Activated naive CD8-positive, alpha-beta T cell treated with anti-CD3 and anti-CD28 coated beads for 36 hours (primary cell): ENCODE measurements around the gene CD9. TPM values are rescaled to one million over a fixed set of nuclear protein-coding genes. Genes with fewer than 3 reads are reported as not detected.
"Not testable (repeated sequence)": the region's sequence is repeated elsewhere in the genome, so short reads cannot be mapped to it uniquely, and the experiment has no call there.

ENCODE experiments used
- DNase-seq: peaks from one replicate; pipeline ENCODE4 v3.0.0; 2021
- H3K27ac Mint-ChIP-seq: one replicate; pipeline ENCODE4 v1.8.0; 2022; ENCODE audit warnings: mild to moderate bottlenecking, moderate library complexity, mixed read lengths
- H3K27me3 Mint-ChIP-seq: one replicate; pipeline ENCODE4 v1.8.0; 2022; ENCODE audit warnings: mild to moderate bottlenecking, mixed read lengths
- H3K36me3 Mint-ChIP-seq: one replicate; pipeline ENCODE4 v1.8.0; 2021; ENCODE audit warnings: mild to moderate bottlenecking, mixed read lengths
- H3K4me1 Mint-ChIP-seq: one replicate; pipeline ENCODE4 v1.8.0; 2021; ENCODE audit warnings: mixed read lengths
- H3K4me3 Mint-ChIP-seq: one replicate; pipeline ENCODE4 v1.8.0; 2022; ENCODE audit warnings: mild to moderate bottlenecking, moderate library complexity, mixed read lengths
- H3K9me3 Mint-ChIP-seq: one replicate; pipeline ENCODE4 v1.8.0; 2022; ENCODE audit warnings: mixed read lengths
- total RNA-seq, 2 experiments: library from RNA; stranded (reverse); gene quantifications; one replicate each; pipeline ENCODE4 v1.2.3, GENCODE V29; 2021

CD9 gene, protein sequence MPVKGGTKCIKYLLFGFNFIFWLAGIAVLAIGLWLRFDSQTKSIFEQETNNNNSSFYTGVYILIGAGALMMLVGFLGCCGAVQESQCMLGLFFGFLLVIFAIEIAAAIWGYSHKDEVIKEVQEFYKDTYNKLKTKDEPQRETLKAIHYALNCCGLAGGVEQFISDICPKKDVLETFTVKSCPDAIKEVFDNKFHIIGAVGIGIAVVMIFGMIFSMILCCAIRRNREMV
- 10 to 100 TPM; 16.2 to 18.1 TPM for total RNA-seq

- Mint-ChIP-seq H3K9me3 (no peaks in the 10 kb centered on the region), H3K27ac (peak within 1 kb of the TSS; percentile 50), H3K4me3 (peak within 1 kb of the TSS; percentile 75), H3K4me1 (peaks cover 34% of the 10 kb centered on the region), H3K27me3 (peaks cover 19% of the 10 kb centered on the region), H3K36me3 (peaks cover 2% of the 10 kb centered on the region)
- peak; percentile 62 for DNase-seq
Measured at GRCh38 chr12:6200256-6201212, at the start of gene CD9. TSS of gene CD9 (plus strand) at chr12:6200400. CDS start at chr12:6200500, 100 bp downstream.

DNA sequence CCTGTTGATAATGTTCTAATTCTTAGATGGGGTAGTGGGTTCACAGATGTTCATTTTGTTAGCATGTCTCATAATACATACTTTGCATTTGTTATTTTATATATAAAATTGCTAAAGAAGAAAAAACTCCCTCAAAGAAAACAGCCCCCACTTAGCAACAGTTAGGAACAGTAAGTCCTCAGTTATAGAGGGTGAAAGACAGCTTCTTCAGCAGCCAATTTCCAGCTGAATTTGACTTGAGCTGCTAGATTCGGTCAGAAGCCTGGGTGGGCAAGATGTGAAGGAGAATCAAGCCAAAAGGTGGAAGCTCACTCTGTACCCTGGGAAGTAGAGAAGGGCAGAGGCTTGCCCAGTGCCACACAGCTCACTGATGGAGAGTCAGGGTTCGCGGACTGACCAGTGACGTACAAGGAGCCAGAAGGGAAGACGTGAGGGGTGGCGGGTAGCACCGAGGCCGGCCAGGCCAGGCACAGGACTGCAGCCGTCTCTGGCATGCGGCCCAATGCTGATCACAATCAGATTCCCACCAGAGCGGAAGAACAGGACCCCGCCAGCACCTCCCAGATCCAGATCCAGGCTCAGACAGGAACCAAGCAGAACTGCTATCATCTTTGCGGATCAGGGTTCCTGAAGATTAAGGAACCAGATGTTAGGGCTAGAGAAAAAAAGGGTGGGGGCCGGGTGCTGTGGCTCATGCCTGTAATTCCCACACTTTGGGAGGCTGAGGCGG lies 45.3 kb upstream of the CD9 start:
- no peaks in the 10 kb centered on the region for H3K36me3 Mint-ChIP-seq
- DNase-seq: no peak
- no peaks in the 10 kb centered on the region for H3K27me3 Mint-ChIP-seq
- H3K9me3 Mint-ChIP-seq: no peaks in the 10 kb centered on the region
- no peak overlapping the region for H3K27ac Mint-ChIP-seq
- peaks cover 13% of the 10 kb centered on the region for H3K4me1 Mint-ChIP-seq
- no peak overlapping the region for H3K4me3 Mint-ChIP-seq

- Mint-ChIP-seq H3K27me3 (no peaks in the 10 kb centered on the region), H3K9me3 (no peaks in the 10 kb centered on the region), H3K4me1 (peaks cover 24% of the 10 kb centered on the region), H3K4me3 (no peak overlapping the region), H3K27ac (no peak overlapping the region), H3K36me3 (no peaks in the 10 kb centered on the region)
- no peak for DNase-seq
Measured at GRCh38 chr12:6157482-6157881, 42.7 kb upstream of the CD9 start.

DNA sequence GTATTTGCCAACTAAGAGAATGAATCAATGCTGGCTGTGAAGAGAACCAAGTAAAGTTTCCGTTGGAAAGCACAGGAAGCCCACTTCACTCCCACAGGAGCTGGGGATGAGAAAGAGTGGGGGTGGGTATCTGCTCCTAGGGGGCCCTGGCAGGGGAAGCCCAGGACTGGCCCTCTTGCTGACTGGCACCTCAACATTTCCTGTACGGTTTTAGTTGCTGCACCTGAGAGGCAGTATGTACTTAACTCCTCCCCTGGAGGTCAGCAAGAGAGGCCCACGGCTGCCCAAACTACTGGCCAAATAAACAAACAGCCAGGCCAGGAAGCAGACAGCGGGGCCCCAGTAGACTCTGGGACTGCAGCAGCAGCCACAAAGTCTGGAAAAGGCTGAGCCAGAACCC lies 41.9 kb upstream of the CD9 start:
- Mint-ChIP-seq H3K9me3 (no peaks in the 10 kb centered on the region), H3K4me3 (no peak overlapping the region), H3K36me3 (no peaks in the 10 kb centered on the region), H3K4me1 (peaks cover 23% of the 10 kb centered on the region), H3K27ac (no peak overlapping the region), H3K27me3 (no peaks in the 10 kb centered on the region)
- DNase-seq: no peak

DNA sequence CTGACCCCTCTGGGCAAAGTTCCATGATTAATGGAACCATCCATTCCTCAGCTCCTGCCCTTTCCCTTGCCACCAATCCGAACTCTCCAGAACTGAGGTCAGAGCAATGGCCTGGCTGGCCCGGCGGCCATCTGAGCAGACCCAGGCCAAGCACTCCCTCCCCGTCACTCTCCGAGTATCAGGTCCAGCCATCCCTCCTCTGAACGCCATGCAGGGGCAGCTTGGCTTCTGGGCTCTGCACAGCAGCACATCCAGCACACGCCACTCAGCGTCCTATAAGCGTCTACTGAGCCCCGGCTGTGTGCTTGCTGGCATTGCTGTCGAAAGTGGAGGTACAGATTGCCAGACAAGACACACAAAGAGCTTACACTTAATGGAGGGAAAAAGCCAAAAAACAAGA lies 41.5 kb upstream of the CD9 start:
- Mint-ChIP-seq H3K4me3 (no peak overlapping the region), H3K36me3 (no peaks in the 10 kb centered on the region), H3K27me3 (no peaks in the 10 kb centered on the region), H3K4me1 (peaks cover 23% of the 10 kb centered on the region), H3K27ac (no peak overlapping the region), H3K9me3 (no peaks in the 10 kb centered on the region)
- no peak for DNase-seq

- H3K4me1 Mint-ChIP-seq: peaks cover 23% of the 10 kb centered on the region
- not testable (repeated sequence) for H3K4me3 Mint-ChIP-seq, H3K9me3 Mint-ChIP-seq, DNase-seq, H3K36me3 Mint-ChIP-seq, H3K27me3 Mint-ChIP-seq, H3K27ac Mint-ChIP-seq
Measured at GRCh38 chr12:6159166-6160011, 40.8 kb upstream of the CD9 start.

- not testable (repeated sequence) for H3K27me3 Mint-ChIP-seq, H3K4me3 Mint-ChIP-seq, H3K36me3 Mint-ChIP-seq, DNase-seq, H3K27ac Mint-ChIP-seq, H3K9me3 Mint-ChIP-seq
- peaks cover 23% of the 10 kb centered on the region for H3K4me1 Mint-ChIP-seq
Measured at GRCh38 chr12:6160049-6160649, 40.1 kb upstream of the CD9 start.

- Mint-ChIP-seq H3K4me3 (no peak overlapping the region), H3K36me3 (no peaks in the 10 kb centered on the region), H3K27me3 (no peaks in the 10 kb centered on the region), H3K27ac (no peak overlapping the region), H3K9me3 (no peaks in the 10 kb centered on the region), H3K4me1 (peaks cover 23% of the 10 kb centered on the region)
- no peak for DNase-seq
Measured at GRCh38 chr12:6161124-6161882, 38.9 kb upstream of the CD9 start.

GRCh38 chr12:6163416-6164060 lies 36.7 kb upstream of the CD9 start:
- Mint-ChIP-seq H3K27ac (no peak overlapping the region), H3K9me3 (no peaks in the 10 kb centered on the region), H3K27me3 (no peaks in the 10 kb centered on the region), H3K4me3 (no peak overlapping the region), H3K36me3 (no peaks in the 10 kb centered on the region), H3K4me1 (peaks cover 36% of the 10 kb centered on the region)
- DNase-seq: no peak

- Mint-ChIP-seq H3K36me3 (no peaks in the 10 kb centered on the region), H3K4me1 (peaks cover 39% of the 10 kb centered on the region), H3K9me3 (no peaks in the 10 kb centered on the region), H3K27me3 (no peaks in the 10 kb centered on the region), H3K27ac (no peak overlapping the region), H3K4me3 (no peak overlapping the region)
- DNase-seq: no peak
Measured at GRCh38 chr12:6165395-6165794, 34.8 kb upstream of the CD9 start.

GRCh38 chr12:6166808-6167207 lies 33.4 kb upstream of the CD9 start:
- H3K4me3 Mint-ChIP-seq: no peak overlapping the region

DNA sequence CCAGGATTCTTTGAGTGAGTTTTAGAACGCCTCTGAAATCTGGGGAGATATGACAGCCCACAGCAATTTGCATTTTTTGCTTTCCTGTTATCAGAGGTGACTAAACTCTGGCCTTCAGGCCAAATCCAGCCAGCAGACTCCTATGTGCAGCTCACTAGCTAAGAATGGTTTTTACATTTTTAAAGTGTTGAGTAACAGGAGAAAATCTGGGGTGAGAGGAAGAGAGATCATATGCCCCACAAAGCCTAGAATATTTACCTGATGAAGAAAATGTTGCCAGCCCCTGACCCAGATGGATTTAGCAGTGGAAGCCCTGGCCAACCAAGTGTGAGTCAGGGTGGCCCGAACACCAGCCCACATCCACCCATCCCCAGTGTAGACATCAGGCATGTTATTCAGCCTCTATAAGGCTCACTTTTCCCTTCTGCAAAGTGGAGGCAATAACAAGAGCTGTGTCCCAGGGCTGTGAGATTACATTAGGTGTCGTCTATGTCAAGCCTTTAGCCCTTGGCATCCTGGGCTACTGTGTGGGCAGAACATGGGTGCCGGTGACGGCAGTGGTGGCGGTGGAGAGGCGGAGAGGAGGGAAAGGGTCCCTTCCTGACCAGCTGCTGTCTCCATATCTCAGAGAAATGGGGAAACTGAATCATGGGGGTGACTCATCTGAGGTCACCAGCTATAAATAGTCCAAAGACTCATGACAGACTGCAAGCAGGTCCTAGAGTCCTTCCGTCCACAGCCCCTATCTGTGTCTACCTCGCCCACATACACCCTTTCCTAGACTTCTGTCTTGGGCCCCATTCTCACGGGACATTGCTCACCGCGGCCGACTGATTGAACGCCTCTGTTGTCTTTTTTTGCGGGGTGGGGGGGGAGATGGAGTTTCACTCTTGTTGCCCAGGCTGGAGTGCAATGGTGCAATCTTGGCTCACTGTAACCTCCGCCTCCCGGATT lies 32.6 kb upstream of the CD9 start:
- peak overlapping the region; percentile 42 for H3K4me3 Mint-ChIP-seq
- peak overlapping the region; percentile 96 for H3K27ac Mint-ChIP-seq
- no peaks in the 10 kb centered on the region for H3K9me3 Mint-ChIP-seq
- peak; percentile 87 for DNase-seq
- H3K27me3 Mint-ChIP-seq: no peaks in the 10 kb centered on the region
- H3K4me1 Mint-ChIP-seq: peaks cover 33% of the 10 kb centered on the region
- no peaks in the 10 kb centered on the region for H3K36me3 Mint-ChIP-seq

More at GRCh38 chr12:6166808-6167207, 33.4 kb upstream of the CD9 start:
- Mint-ChIP-seq H3K4me1 (peaks cover 33% of the 10 kb centered on the region), H3K9me3 (no peaks in the 10 kb centered on the region), H3K27me3 (no peaks in the 10 kb centered on the region), H3K36me3 (no peaks in the 10 kb centered on the region), H3K27ac (peak overlapping the region; percentile 96)
- no peak for DNase-seq
